ENCODE measurements around the gene HCLS1. TPM values are rescaled to one million over a fixed set of nuclear protein-coding genes. Genes with fewer than 3 reads are reported as not detected.

HCLS1 gene
- total RNA-seq, 1 donor from 2014 or later = 45.8 TPM

GRCh38 chr3:121667333-121667732, 6.6 kb upstream of the HCLS1 start:
- no peak for DNase-seq (ENCODE audit: low spot score)
- H3K27ac Mint-ChIP-seq (ENCODE audit: unreplicated experiment) = peak overlapping the region; percentile 44
- no peaks in the 10 kb centered on the region for H3K9me3 Mint-ChIP-seq (ENCODE audit: unreplicated experiment)
- TF ChIP-seq CTCF (IDR thresholded peaks at IDR 0.05; ENCODE audit: unreplicated experiment) = no peak
- H3K4me3 Mint-ChIP-seq (ENCODE audit: unreplicated experiment) = peak overlapping the region; percentile 18
- H3K36me3 Mint-ChIP-seq (ENCODE audit: low read depth, unreplicated experiment) = peaks cover 54% of the 10 kb centered on the region
- no peaks in the 10 kb centered on the region for H3K27me3 Mint-ChIP-seq (ENCODE audit: unreplicated experiment)
- no peaks in the 10 kb centered on the region for H3K4me1 Mint-ChIP-seq (ENCODE audit: unreplicated experiment)

- no peak for DNase-seq (ENCODE audit: low spot score)
- Mint-ChIP-seq H3K27ac (ENCODE audit: unreplicated experiment) (no peak overlapping the region), H3K4me3 (ENCODE audit: unreplicated experiment) (no peak overlapping the region), H3K9me3 (ENCODE audit: unreplicated experiment) (no peaks in the 10 kb centered on the region), H3K36me3 (ENCODE audit: low read depth, unreplicated experiment) (peaks cover 53% of the 10 kb centered on the region), H3K4me1 (ENCODE audit: unreplicated experiment) (peaks cover 11% of the 10 kb centered on the region), H3K27me3 (ENCODE audit: unreplicated experiment) (peaks cover 3% of the 10 kb centered on the region)
- TF ChIP-seq CTCF (IDR thresholded peaks at IDR 0.05; ENCODE audit: unreplicated experiment) = no peak
Measured at GRCh38 chr3:121665488-121665887, 4.8 kb upstream of the HCLS1 start.

- Mint-ChIP-seq H3K4me3 (ENCODE audit: unreplicated experiment) (no peak overlapping the region), H3K9me3 (ENCODE audit: unreplicated experiment) (no peaks in the 10 kb centered on the region), H3K27ac (ENCODE audit: unreplicated experiment) (no peak overlapping the region), H3K36me3 (ENCODE audit: low read depth, unreplicated experiment) (peaks cover 51% of the 10 kb centered on the region), H3K27me3 (ENCODE audit: unreplicated experiment) (peaks cover 5% of the 10 kb centered on the region), H3K4me1 (ENCODE audit: unreplicated experiment) (peaks cover 24% of the 10 kb centered on the region)
- DNase-seq (ENCODE audit: low spot score) = no peak
- no peak for TF ChIP-seq CTCF (IDR thresholded peaks at IDR 0.05; ENCODE audit: unreplicated experiment)
Measured at GRCh38 chr3:121663171-121663847, 2.6 kb upstream of the HCLS1 start.

GRCh38 chr3:121662742-121663141, 2.0 kb upstream of the HCLS1 start:
- Mint-ChIP-seq H3K27ac (ENCODE audit: unreplicated experiment) (no peak overlapping the region), H3K27me3 (ENCODE audit: unreplicated experiment) (peaks cover 6% of the 10 kb centered on the region)
- TF ChIP-seq CTCF (IDR thresholded peaks at IDR 0.05; ENCODE audit: unreplicated experiment) = no peak

GRCh38 chr3:121661376-121661775, 673 bp upstream of the HCLS1 start:
- Mint-ChIP-seq H3K36me3 (ENCODE audit: low read depth, unreplicated experiment) (peaks cover 56% of the 10 kb centered on the region), H3K9me3 (ENCODE audit: unreplicated experiment) (no peaks in the 10 kb centered on the region), H3K4me3 (ENCODE audit: unreplicated experiment) (no peak overlapping the region), H3K27me3 (ENCODE audit: unreplicated experiment) (peaks cover 8% of the 10 kb centered on the region), H3K4me1 (ENCODE audit: unreplicated experiment) (peaks cover 34% of the 10 kb centered on the region), H3K27ac (ENCODE audit: unreplicated experiment) (peak overlapping the region; percentile 92)
- no peak for DNase-seq (ENCODE audit: low spot score)
- no peak for TF ChIP-seq CTCF (IDR thresholded peaks at IDR 0.05; ENCODE audit: unreplicated experiment)

More at GRCh38 chr3:121662742-121663141, 2.0 kb upstream of the HCLS1 start:
- no peak for DNase-seq (ENCODE audit: low spot score)
- Mint-ChIP-seq H3K36me3 (ENCODE audit: low read depth, unreplicated experiment) (peaks cover 56% of the 10 kb centered on the region), H3K4me3 (ENCODE audit: unreplicated experiment) (no peak overlapping the region), H3K4me1 (ENCODE audit: unreplicated experiment) (peaks cover 27% of the 10 kb centered on the region), H3K9me3 (ENCODE audit: unreplicated experiment) (no peaks in the 10 kb centered on the region)

Data from endothelial cell (in vitro differentiated cells).